HEK293 (cell line): ENCODE results near the gene PRKAG2.

Experiments used
- CTCF ChIA-PET: fragments of 350-600 bp; formaldehyde crosslinking; extraction: SDS; loops from one replicate; lab custom pipeline; 2021; ENCODE audit warnings: antibody characterized with exemption; lab: Yijun Ruan, JAX
- POLR2A ChIA-PET: fragments of 300-600 bp; formaldehyde crosslinking; extraction: SDS; loops from one replicate; lab custom pipeline; 2020; ENCODE audit warnings: antibody characterized with exemption, inconsistent platforms; lab: Yijun Ruan, JAX
- H3K27ac ChIP-seq: fragments of 200-500 bp; sonication (Bioruptor generic); 2 replicates; pipeline ENCODE4 v1.5.1; 2014; ENCODE audit warnings: low read depth, low read length, control low read depth, inconsistent platforms; ENCODE audit errors: extremely low read depth
- H3K36me3 ChIP-seq, 2 experiments: fragments of 200-500 bp in 1 of 2; sonication (Bioruptor generic) in 1 of 2; 1 replicate in 1 of 2; 2 replicates in 1 of 2; pipeline ENCODE4 v1.5.1; 2014 to 2017; ENCODE audit warnings: inconsistent platforms in 2 of 2, low read length in 2 of 2; ENCODE audit not compliant: control insufficient read depth in 2 of 2, insufficient read depth in 1 of 2
- H3K4me1 ChIP-seq: fragments of 200-500 bp; sonication (Bioruptor generic); 2 replicates; pipeline ENCODE4 v1.5.1; 2014; ENCODE audit warnings: mild to moderate bottlenecking, low read length, inconsistent platforms; ENCODE audit not compliant: control insufficient read depth, insufficient read depth
- H3K4me3 ChIP-seq: 2 replicates; pipeline ENCODE4 v1.5.1; 2011; ENCODE audit warnings: low read depth, mild to moderate bottlenecking, control low read depth, low read length, moderate library complexity
- H3K9me3 ChIP-seq: fragments of 200-500 bp; sonication (Bioruptor generic); 2 replicates; pipeline ENCODE4 v1.5.1; 2014; ENCODE audit warnings: low read depth, low read length, inconsistent platforms; ENCODE audit not compliant: control insufficient read depth, insufficient read depth
- INSM2 ChIP-seq: fragments of 450-650 bp; formaldehyde crosslinking; IDR thresholded peaks from 2 replicates; pipeline ENCODE4 v1.5.1; 2016; ENCODE audit warnings: missing biosample characterization, missing genetic modification characterization
- KLF16 ChIP-seq: fragments of 450-650 bp; formaldehyde crosslinking; IDR thresholded peaks from 2 replicates; pipeline ENCODE4 v1.5.1; 2017; ENCODE audit warnings: missing biosample characterization, missing genetic modification characterization
- PRDM2 ChIP-seq: fragments of 450-650 bp; formaldehyde crosslinking; IDR thresholded peaks from 2 replicates; pipeline ENCODE4 v1.5.1; 2016; ENCODE audit warnings: missing biosample characterization, missing genetic modification characterization, borderline replicate concordance
- RBAK ChIP-seq: fragments of 450-650 bp; formaldehyde crosslinking; IDR thresholded peaks from 2 replicates; pipeline ENCODE4 v1.5.1; 2016; ENCODE audit warnings: missing biosample characterization, missing genetic modification characterization
- SCRT2 ChIP-seq: fragments of 450-650 bp; formaldehyde crosslinking; IDR thresholded peaks from 2 replicates; pipeline ENCODE4 v1.5.1; 2016; ENCODE audit warnings: missing biosample characterization, missing genetic modification characterization
- SETDB1 ChIP-seq: IDR thresholded peaks from one replicate; pipeline ENCODE4 v1.6.1; 2017; ENCODE audit warnings: mild to moderate bottlenecking, low read length, moderate library complexity, mixed read lengths; ENCODE audit not compliant: insufficient read length
- YY1 ChIP-seq: fragments of 450-650 bp; formaldehyde crosslinking; IDR thresholded peaks from 2 replicates; pipeline ENCODE4 v1.5.1; 2018; ENCODE audit warnings: missing biosample characterization, missing genetic modification characterization
- ZBTB1 ChIP-seq: fragments of 450-650 bp; formaldehyde crosslinking; IDR thresholded peaks from 2 replicates; pipeline ENCODE4 v1.5.1; 2016; ENCODE audit warnings: missing biosample characterization, missing genetic modification characterization
- ZIC2 ChIP-seq: fragments of 450-650 bp; formaldehyde crosslinking; IDR thresholded peaks from 2 replicates; pipeline ENCODE4 v1.5.1; 2016; ENCODE audit warnings: missing biosample characterization, missing genetic modification characterization
- ZNF121 ChIP-seq: fragments of 450-650 bp; formaldehyde crosslinking; IDR thresholded peaks from 2 replicates; pipeline ENCODE4 v1.5.1; 2016; ENCODE audit warnings: missing biosample characterization, missing genetic modification characterization
- ZNF157 ChIP-seq: fragments of 450-650 bp; formaldehyde crosslinking; IDR thresholded peaks from 2 replicates; pipeline ENCODE4 v1.5.1; 2016; ENCODE audit warnings: missing biosample characterization, missing genetic modification characterization
- ZNF248 ChIP-seq: fragments of 450-650 bp; formaldehyde crosslinking; IDR thresholded peaks from 2 replicates; pipeline ENCODE4 v1.5.1; 2017; ENCODE audit warnings: missing biosample characterization, missing genetic modification characterization
- ZNF280C ChIP-seq: fragments of 450-650 bp; formaldehyde crosslinking; IDR thresholded peaks from 2 replicates; pipeline ENCODE4 v1.5.1; 2016; ENCODE audit warnings: missing biosample characterization, missing genetic modification characterization
- ZNF416 ChIP-seq: fragments of 450-650 bp; formaldehyde crosslinking; IDR thresholded peaks from 2 replicates; pipeline ENCODE4 v1.5.1; 2016; ENCODE audit warnings: missing biosample characterization, missing genetic modification characterization
- ZNF530 ChIP-seq: fragments of 450-650 bp; formaldehyde crosslinking; IDR thresholded peaks from 2 replicates; pipeline ENCODE4 v1.5.1; 2016; ENCODE audit warnings: low read depth, missing biosample characterization, missing genetic modification characterization
- ZNF624 ChIP-seq: fragments of 450-650 bp; formaldehyde crosslinking; IDR thresholded peaks from 2 replicates; pipeline ENCODE4 v1.5.1; 2017; ENCODE audit warnings: missing biosample characterization, missing genetic modification characterization
- ZNF658 ChIP-seq: fragments of 450-650 bp; formaldehyde crosslinking; IDR thresholded peaks from 2 replicates; pipeline ENCODE4; 2016; ENCODE audit warnings: missing biosample characterization, missing genetic modification characterization
- ZNF664 ChIP-seq: fragments of 450-650 bp; formaldehyde crosslinking; IDR thresholded peaks from 2 replicates; pipeline ENCODE4 v1.5.1; 2016; ENCODE audit warnings: missing biosample characterization, missing genetic modification characterization
- ZNF701 ChIP-seq: fragments of 450-650 bp; formaldehyde crosslinking; IDR thresholded peaks from 2 replicates; pipeline ENCODE4 v1.5.1; 2016; ENCODE audit warnings: missing biosample characterization, missing genetic modification characterization
- ZSCAN4 ChIP-seq: fragments of 450-650 bp; formaldehyde crosslinking; IDR thresholded peaks from 2 replicates; pipeline ENCODE4 v1.5.1; 2017; ENCODE audit warnings: missing biosample characterization, missing genetic modification characterization

PRKAG2 gene

GRCh38 chr7:151591866-151592265, 285.0 kb downstream of the PRKAG2 start:
- POLR2A ChIA-PET = interaction anchor here (0.7 kb wide), 1 partner anchor 9 kb away, joined by 3 read pairs; no protein-coding TSS in a partner anchor
- CTCF ChIA-PET = interaction anchor here (1.2 kb wide), 1 partner anchor 13 kb away, joined by 3 read pairs; no protein-coding TSS in a partner anchor
- H3K27ac ChIP-seq = no peak overlapping the region
- TF ChIP-seq ZNF121 (tag by site-specific recombination) = no peak
- TF ChIP-seq ZNF157 (tag by site-specific recombination) = no peak
- TF ChIP-seq SETDB1 = no peak
- TF ChIP-seq INSM2 = no peak
- no peak for TF ChIP-seq ZNF658 (tag by site-specific recombination)
- TF ChIP-seq ZNF701 (tag by site-specific recombination) = no peak
- TF ChIP-seq ZBTB1 (tag by site-specific recombination) = no peak
- TF ChIP-seq KLF16 (tag by site-specific recombination) = no peak
- no peak for TF ChIP-seq ZNF280C (tag by site-specific recombination)
- no peak for TF ChIP-seq ZNF416 (tag by site-specific recombination)
- no peak for TF ChIP-seq PRDM2 (tag by site-specific recombination)
- TF ChIP-seq ZIC2 (tag by site-specific recombination) = no peak
- TF ChIP-seq ZNF624 = no peak
- no peak for TF ChIP-seq YY1 (tag by site-specific recombination)
- TF ChIP-seq ZSCAN4 (tag by site-specific recombination) = no peak
- TF ChIP-seq ZNF664 (tag by site-specific recombination) = no peak
- no peak for TF ChIP-seq ZNF530
- TF ChIP-seq RBAK (tag by site-specific recombination) = no peak
- no peak for TF ChIP-seq SCRT2 (tag by site-specific recombination)
- TF ChIP-seq ZNF248 (tag by site-specific recombination) = no peak
- no peaks in the 10 kb centered on the region for H3K9me3 ChIP-seq
- H3K36me3 ChIP-seq = peaks cover 0 to 28% of the 10 kb centered on the region in 2 experiments; a peak in 1 of 3 replicates
- no peaks in the 10 kb centered on the region for H3K4me1 ChIP-seq
- no peak overlapping the region for H3K4me3 ChIP-seq
